NT2/D1 (cell line): ENCODE results near the gene DQX1.

Source experiments
- SUZ12 ChIP-seq: IDR thresholded peaks from 2 replicates; pipeline ENCODE4 v1.6.1; 2011; ENCODE audit not compliant: insufficient read length, insufficient read depth; ENCODE audit errors: extremely low read depth
- YY1 ChIP-seq: IDR thresholded peaks from 2 replicates; pipeline ENCODE4 v1.6.1; 2011; ENCODE audit not compliant: insufficient read length, insufficient read depth
- ZNF274 ChIP-seq: IDR thresholded peaks from 2 replicates; pipeline ENCODE4 v1.6.1; 2011; ENCODE audit warnings: mild to moderate bottlenecking, low read depth, low read length

DNA sequence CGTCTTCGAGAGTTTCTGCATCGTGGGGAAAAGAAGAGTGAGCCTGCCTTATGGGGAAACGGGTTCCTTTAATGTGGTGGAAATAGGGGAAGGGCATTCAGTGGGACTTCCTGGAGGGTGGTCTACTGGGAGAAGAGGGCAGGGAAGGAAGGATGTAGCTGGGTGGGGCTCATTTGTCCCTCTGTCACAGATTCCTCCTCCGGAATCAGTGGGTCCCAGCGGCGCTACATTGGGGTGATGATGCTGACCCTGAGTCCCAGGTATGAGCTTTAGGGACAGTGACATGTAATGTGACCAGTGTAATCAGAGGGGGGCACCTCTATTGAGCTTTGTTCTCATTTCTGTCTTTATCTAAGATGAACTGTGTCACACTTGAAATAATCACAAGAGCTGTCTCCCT lies 5.6 kb upstream of the DQX1 start:
- TF ChIP-seq ZNF274 (no peak), YY1 (no peak), SUZ12 (no peak)
